SK-N-SH treated with all-trans-retinoic acid at 6 μM for 48 hours (cell line): ENCODE measurements around the gene MTMR6.

ENCODE experiments used
- GLIS3 ChIP-seq: fragments of 250-450 bp; sonication (Bioruptor Pico); IDR thresholded peaks from 2 replicates; pipeline ENCODE4 v1.5.0; 2020; ENCODE audit warnings: mild to moderate bottlenecking, moderate library complexity
- PPARA ChIP-seq: fragments of 250-450 bp; sonication (Bioruptor Pico); IDR thresholded peaks from 2 replicates; pipeline ENCODE4 v1.5.0; 2020; ENCODE audit warnings: mild to moderate bottlenecking, borderline replicate concordance
- RARB ChIP-seq: fragments of 250-450 bp; sonication (Bioruptor Pico); IDR thresholded peaks from 2 replicates; pipeline ENCODE4 v1.8.0; 2021; ENCODE audit warnings: mild to moderate bottlenecking, moderate library complexity
- ZFP30 ChIP-seq: fragments of 450-650 bp; formaldehyde crosslinking; IDR thresholded peaks from 2 replicates; pipeline ENCODE4 v1.5.0; 2022; ENCODE audit warnings: mild to moderate bottlenecking, moderate library complexity
- ZNF565 ChIP-seq: fragments of 450-650 bp; formaldehyde crosslinking; conservative IDR thresholded peaks from 2 replicates; pipeline ENCODE4 v1.5.0; 2020; ENCODE audit warnings: low read depth, mild to moderate bottlenecking, moderate library complexity
- TF ChIP-seq, protein P1 (sequence below): fragments of 250-450 bp; sonication (Bioruptor Pico); IDR thresholded peaks from 2 replicates; pipeline ENCODE4 v1.5.1; 2020; ENCODE audit warnings: low read depth, mild to moderate bottlenecking, moderate library complexity
- TF ChIP-seq, protein P2 (sequence below): fragments of 250-450 bp; sonication (Bioruptor Pico); IDR thresholded peaks from 2 replicates; pipeline ENCODE4 v1.8.0; 2020; ENCODE audit warnings: mild to moderate bottlenecking, moderate library complexity, borderline replicate concordance

DNA sequence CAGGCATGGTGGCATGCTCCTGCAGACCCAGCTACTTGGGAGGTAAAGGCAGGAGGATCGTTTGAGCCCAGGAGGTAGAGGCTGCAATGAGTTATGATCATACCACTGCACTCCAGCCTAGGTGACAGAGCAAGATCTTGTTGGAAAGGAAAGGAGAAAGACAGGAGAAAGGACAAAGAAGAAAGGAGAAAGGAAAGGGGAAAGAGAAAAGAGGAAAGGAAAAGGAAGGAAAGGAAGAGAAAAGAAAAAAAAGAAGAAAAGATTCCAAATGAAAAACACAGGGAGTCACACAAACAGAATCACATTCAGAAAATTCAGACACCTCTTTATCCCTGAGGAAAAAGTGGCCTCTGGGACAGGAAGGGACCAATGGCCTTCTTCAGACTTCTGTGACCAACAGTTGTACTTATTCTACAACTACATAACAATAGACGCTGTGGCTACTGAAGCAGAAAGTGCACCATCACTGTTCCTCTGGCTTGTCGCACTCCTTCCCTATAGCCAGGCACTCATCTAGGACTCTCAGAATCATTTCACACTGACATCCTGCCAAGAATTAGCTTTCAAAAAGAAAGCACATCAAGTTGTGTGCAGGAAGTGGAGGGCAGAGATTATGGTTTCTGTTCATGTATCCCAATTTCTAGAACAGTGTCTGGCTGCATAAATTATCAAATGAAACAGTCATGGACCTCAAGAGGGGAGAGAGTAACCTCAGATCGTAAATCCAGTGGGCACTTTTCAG, 5.9 kb downstream of the MTMR6 start:
- TF ChIP-seq, protein P1, sequence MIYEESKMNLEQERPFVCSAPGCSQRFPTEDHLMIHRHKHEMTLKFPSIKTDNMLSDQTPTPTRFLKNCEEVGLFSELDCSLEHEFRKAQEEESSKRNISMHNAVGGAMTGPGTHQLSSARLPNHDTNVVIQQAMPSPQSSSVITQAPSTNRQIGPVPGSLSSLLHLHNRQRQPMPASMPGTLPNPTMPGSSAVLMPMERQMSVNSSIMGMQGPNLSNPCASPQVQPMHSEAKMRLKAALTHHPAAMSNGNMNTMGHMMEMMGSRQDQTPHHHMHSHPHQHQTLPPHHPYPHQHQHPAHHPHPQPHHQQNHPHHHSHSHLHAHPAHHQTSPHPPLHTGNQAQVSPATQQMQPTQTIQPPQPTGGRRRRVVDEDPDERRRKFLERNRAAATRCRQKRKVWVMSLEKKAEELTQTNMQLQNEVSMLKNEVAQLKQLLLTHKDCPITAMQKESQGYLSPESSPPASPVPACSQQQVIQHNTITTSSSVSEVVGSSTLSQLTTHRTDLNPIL: no peak
- TF ChIP-seq PPARA (CRISPR knock-in tag): no peak
- TF ChIP-seq, protein P2, sequence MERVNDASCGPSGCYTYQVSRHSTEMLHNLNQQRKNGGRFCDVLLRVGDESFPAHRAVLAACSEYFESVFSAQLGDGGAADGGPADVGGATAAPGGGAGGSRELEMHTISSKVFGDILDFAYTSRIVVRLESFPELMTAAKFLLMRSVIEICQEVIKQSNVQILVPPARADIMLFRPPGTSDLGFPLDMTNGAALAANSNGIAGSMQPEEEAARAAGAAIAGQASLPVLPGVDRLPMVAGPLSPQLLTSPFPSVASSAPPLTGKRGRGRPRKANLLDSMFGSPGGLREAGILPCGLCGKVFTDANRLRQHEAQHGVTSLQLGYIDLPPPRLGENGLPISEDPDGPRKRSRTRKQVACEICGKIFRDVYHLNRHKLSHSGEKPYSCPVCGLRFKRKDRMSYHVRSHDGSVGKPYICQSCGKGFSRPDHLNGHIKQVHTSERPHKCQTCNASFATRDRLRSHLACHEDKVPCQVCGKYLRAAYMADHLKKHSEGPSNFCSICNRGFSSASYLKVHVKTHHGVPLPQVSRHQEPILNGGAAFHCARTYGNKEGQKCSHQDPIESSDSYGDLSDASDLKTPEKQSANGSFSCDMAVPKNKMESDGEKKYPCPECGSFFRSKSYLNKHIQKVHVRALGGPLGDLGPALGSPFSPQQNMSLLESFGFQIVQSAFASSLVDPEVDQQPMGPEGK (CRISPR knock-in tag): no peak
- TF ChIP-seq ZFP30 (CRISPR knock-in tag): 0 out of 2 replicates have a peak, but pooled peaks have one; percentile 14
- no peak for TF ChIP-seq ZNF565 (CRISPR knock-in tag)
- TF ChIP-seq RARB (CRISPR knock-in tag): no peak
- no peak for TF ChIP-seq GLIS3 (CRISPR knock-in tag)
